Dendritic cell treated with granulocyte-macrophage colony-stimulating factor and Interleukin-4, amounts not matched to agents 40 ng/mL and 50 ng/mL, for 4 days (primary cell): ENCODE data around the gene WDR48.

Experiments
- H3K27ac Mint-ChIP-seq: one replicate; pipeline ENCODE4 v1.8.0; 2022; ENCODE audit warnings: mild to moderate bottlenecking, mixed read lengths
- H3K27me3 Mint-ChIP-seq: one replicate; pipeline ENCODE4 v1.8.0; 2022; ENCODE audit warnings: mild to moderate bottlenecking, mixed read lengths
- H3K36me3 Mint-ChIP-seq: one replicate; pipeline ENCODE4 v1.8.0; 2022; ENCODE audit warnings: low read depth, mixed read lengths
- H3K4me1 Mint-ChIP-seq: one replicate; pipeline ENCODE4 v1.8.0; 2022; ENCODE audit warnings: low read depth, mixed read lengths
- H3K4me3 Mint-ChIP-seq: one replicate; pipeline ENCODE4 v1.8.0; 2022; ENCODE audit warnings: mild to moderate bottlenecking, moderate library complexity, mixed read lengths
- H3K9me3 Mint-ChIP-seq: one replicate; pipeline ENCODE4 v1.8.0; 2022; ENCODE audit warnings: mixed read lengths
- intact Hi-C: fragments of 100-400 bp; cut with micrococcal nuclease; formaldehyde crosslinking; loops from one replicate; pipeline ENCODE4 v1.15.0; 2022

The WDR48 gene

GRCh38 chr3:39100500-39100886, 48.7 kb downstream of the WDR48 start:
- intact Hi-C loops = loop anchor here (2.0 kb wide), 1 partner anchor 192 kb away; no protein-coding TSS in a partner anchor
- H3K4me1 Mint-ChIP-seq = peaks cover 40% of the 10 kb centered on the region
- H3K27ac Mint-ChIP-seq = no peak overlapping the region
- H3K9me3 Mint-ChIP-seq = no peaks in the 10 kb centered on the region
- H3K27me3 Mint-ChIP-seq = no peaks in the 10 kb centered on the region
- no peak overlapping the region for H3K4me3 Mint-ChIP-seq
- peaks cover 85% of the 10 kb centered on the region for H3K36me3 Mint-ChIP-seq

- Mint-ChIP-seq H3K27me3 (no peaks in the 10 kb centered on the region), H3K4me1 (peaks cover 47% of the 10 kb centered on the region), H3K36me3 (peaks cover 85% of the 10 kb centered on the region), H3K9me3 (no peaks in the 10 kb centered on the region), H3K4me3 (no peak overlapping the region), H3K27ac (no peak overlapping the region)
- intact Hi-C loops = loop anchor here (2.0 kb wide), 1 partner anchor 192 kb away; no protein-coding TSS in a partner anchor
Observed at GRCh38 chr3:39101022-39101689, 49.3 kb downstream of the WDR48 start.

DNA sequence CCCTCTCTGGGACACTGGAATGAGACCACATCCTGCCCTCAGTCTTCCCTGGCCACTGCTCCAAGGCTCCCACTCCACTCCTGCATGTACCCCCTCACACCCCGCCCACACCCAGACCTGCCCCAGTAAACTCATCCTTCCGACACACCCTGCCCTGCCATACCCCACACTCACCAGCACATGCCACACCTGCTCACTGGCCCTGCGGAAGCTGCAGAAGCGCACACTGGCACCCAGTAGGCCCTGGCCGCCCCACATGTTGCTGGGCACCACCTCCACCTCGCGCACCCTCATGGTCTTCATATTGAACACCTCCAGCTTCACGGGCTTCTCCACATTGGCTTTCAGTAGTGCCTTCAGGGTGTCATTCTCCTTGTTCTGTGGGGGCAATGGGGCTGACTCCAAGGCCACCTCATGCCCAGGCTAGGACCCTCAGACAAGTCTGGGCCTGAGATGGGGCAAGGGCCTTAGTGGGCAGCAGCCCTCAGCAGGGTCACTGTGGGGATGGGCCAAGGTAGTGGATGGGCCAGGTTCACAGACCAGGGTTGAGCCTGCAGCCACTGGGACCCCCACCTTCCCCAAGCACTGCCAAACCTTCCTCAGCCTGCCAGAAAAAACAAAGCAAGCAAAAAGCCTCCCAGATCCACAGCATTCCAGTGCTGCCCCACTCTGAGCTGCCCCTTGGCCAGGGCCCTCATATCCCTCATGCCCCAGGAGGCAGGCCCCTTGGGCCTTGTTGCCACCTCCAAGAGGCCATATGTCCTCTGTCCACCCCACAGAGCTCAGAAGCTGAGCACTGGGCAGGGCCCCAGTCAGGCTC, 50.9 kb downstream of the WDR48 start:
- peaks cover 57% of the 10 kb centered on the region for H3K4me1 Mint-ChIP-seq
- no peaks in the 10 kb centered on the region for H3K9me3 Mint-ChIP-seq
- H3K36me3 Mint-ChIP-seq = peaks cover 82% of the 10 kb centered on the region
- intact Hi-C loops = no loop called here
- H3K27me3 Mint-ChIP-seq = no peaks in the 10 kb centered on the region
- H3K4me3 Mint-ChIP-seq = no peak overlapping the region
- H3K27ac Mint-ChIP-seq = no peak overlapping the region

DNA sequence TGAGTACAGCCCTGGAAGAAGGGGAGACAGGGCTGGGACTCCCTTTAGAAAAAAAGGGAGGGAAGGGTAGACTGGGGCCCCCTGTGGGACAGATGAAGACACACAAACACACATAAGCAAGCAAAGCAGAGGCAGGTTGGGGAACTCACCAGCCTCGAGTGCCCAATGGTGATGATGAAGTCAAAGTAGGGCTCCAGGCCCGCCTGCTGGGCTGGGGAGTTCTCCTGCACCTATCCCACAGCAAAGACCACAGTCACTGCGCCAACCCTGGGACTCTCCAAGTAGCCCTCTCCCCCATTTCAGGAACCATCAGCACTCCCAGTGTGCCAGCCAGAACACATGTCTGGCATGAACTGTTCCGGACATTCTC, 51.5 kb downstream of the WDR48 start:
- Mint-ChIP-seq H3K27me3 (no peaks in the 10 kb centered on the region), H3K27ac (no peak overlapping the region), H3K36me3 (peaks cover 82% of the 10 kb centered on the region), H3K4me3 (no peak overlapping the region), H3K4me1 (peaks cover 63% of the 10 kb centered on the region), H3K9me3 (no peaks in the 10 kb centered on the region)
- intact Hi-C loops = no loop called here

DNA sequence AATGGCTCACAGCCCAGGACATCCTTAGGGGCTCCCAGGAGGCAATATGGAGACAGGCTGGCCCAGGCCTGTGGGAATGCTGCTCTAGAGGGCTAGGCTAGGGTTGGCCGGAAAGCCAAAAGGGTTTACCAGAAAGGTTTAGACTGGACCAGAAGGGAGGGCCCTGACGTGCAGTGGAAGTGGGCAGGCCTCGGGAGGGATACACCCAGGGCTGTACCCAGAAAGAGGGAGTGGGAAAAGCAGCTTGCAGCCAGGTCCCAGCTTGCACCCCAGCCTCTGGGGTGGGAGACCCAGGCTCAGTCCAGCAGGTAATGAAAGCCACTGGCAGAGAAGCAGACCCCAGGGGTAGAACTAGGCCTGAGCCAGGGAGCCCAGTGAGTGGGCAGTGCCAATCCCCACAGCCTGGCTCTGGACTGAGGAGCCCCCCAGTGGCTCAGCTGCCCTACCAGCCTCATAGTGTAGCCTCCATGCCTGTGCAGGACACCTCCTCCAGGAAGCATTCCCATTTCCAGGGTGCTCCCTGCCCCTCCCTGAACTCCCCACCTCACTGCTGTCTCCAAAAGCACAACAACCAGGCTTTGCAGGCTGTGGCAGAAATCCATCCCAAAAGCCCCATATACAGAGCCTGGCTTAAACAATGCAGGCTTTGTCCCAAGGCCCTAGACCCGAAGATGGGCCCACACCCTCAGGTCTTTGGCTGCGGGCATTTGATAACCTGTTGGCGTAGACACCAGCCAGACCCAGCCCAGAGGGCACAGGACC, 52.2 kb downstream of the WDR48 start:
- no peak overlapping the region for H3K4me3 Mint-ChIP-seq
- H3K27me3 Mint-ChIP-seq = no peaks in the 10 kb centered on the region
- H3K27ac Mint-ChIP-seq = no peak overlapping the region
- H3K9me3 Mint-ChIP-seq = no peaks in the 10 kb centered on the region
- intact Hi-C loops = no loop called here
- H3K36me3 Mint-ChIP-seq = peaks cover 76% of the 10 kb centered on the region
- H3K4me1 Mint-ChIP-seq = peaks cover 69% of the 10 kb centered on the region

DNA sequence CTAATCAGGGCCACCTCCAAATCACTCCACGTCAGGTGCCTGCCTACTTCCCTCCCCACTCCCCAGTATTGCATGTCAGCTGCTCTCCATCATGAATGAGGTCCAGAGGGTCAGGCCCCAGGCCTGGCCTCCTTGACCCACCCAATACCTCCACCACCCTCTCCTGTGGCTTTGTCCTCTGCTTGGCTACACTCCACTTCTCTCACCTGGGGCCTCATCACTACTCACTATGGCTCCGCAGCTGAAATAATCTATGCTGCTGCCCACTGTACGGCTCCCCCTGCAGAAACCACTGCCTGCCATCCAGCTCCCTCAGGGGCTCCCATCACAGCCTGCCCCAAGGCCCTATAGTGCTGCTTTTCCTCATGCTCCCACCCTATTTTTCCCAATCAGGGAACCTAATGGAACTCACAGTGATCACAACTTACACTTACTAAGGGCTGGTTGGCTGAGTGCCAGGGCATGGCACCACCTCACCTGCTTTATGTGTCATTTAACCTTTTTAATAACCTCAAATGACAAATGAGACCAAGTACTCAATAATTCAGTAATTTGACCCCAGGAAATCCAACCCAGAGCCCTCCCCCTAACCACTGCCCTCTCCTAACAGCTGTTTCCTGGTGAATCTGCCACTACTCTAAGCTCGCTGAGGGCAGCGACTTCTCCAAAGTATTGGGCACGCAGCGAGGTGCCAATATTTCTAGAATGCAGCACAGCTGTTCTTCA, 53.3 kb downstream of the WDR48 start:
- intact Hi-C loops = no loop called here

GRCh38 chr3:39105687-39106063, 53.9 kb downstream of the WDR48 start:
- peaks cover 4% of the 10 kb centered on the region for H3K27me3 Mint-ChIP-seq
- peak overlapping the region; percentile 91 for H3K27ac Mint-ChIP-seq
- intact Hi-C loops = no loop called here
- H3K36me3 Mint-ChIP-seq = peaks cover 59% of the 10 kb centered on the region
- peak overlapping the region; percentile 91 for H3K4me3 Mint-ChIP-seq
- H3K9me3 Mint-ChIP-seq = no peaks in the 10 kb centered on the region
- peaks cover 76% of the 10 kb centered on the region for H3K4me1 Mint-ChIP-seq

More for the DNA sequence above, 53.3 kb downstream of the WDR48 start:
- H3K4me1 Mint-ChIP-seq = peaks cover 76% of the 10 kb centered on the region
- no peak overlapping the region for H3K4me3 Mint-ChIP-seq
- H3K27me3 Mint-ChIP-seq = peaks cover 3% of the 10 kb centered on the region
- H3K27ac Mint-ChIP-seq = no peak overlapping the region
- peaks cover 65% of the 10 kb centered on the region for H3K36me3 Mint-ChIP-seq
- no peaks in the 10 kb centered on the region for H3K9me3 Mint-ChIP-seq

GRCh38 chr3:39106281-39106811, 54.5 kb downstream of the WDR48 start:
- H3K4me3 Mint-ChIP-seq = peak overlapping the region; percentile 91
- H3K36me3 Mint-ChIP-seq = peaks cover 53% of the 10 kb centered on the region
- H3K27ac Mint-ChIP-seq = peak overlapping the region; percentile 91
- no peaks in the 10 kb centered on the region for H3K9me3 Mint-ChIP-seq
- H3K4me1 Mint-ChIP-seq = peaks cover 72% of the 10 kb centered on the region
- intact Hi-C loops = no loop called here
- peaks cover 4% of the 10 kb centered on the region for H3K27me3 Mint-ChIP-seq

- intact Hi-C loops = no loop called here
- no peaks in the 10 kb centered on the region for H3K9me3 Mint-ChIP-seq
- H3K27me3 Mint-ChIP-seq = peaks cover 4% of the 10 kb centered on the region
Observed at GRCh38 chr3:39106851-39107387, 55.1 kb downstream of the WDR48 start.

GRCh38 chr3:39107388-39108199, 55.8 kb downstream of the WDR48 start, which contains the start of the genes GORASP1 and TTC21A:
Gene GORASP1 (minus strand): TSS chr3:39107627. CDS start chr3:39107541, 86 bp downstream.
Gene TTC21A (plus strand): TSS chr3:39107680. CDS start chr3:39107838, 158 bp downstream.
- Mint-ChIP-seq H3K4me3 (peak within 1 kb of the TSS; percentile 91), H3K4me1 (peaks cover 64% of the 10 kb centered on the region), H3K36me3 (peaks cover 48% of the 10 kb centered on the region)

More at GRCh38 chr3:39106851-39107387, 55.1 kb downstream of the WDR48 start:
- H3K4me1 Mint-ChIP-seq = peaks cover 69% of the 10 kb centered on the region
- H3K4me3 Mint-ChIP-seq = peak overlapping the region; percentile 91
- peak overlapping the region; percentile 91 for H3K27ac Mint-ChIP-seq
- peaks cover 53% of the 10 kb centered on the region for H3K36me3 Mint-ChIP-seq

DNA sequence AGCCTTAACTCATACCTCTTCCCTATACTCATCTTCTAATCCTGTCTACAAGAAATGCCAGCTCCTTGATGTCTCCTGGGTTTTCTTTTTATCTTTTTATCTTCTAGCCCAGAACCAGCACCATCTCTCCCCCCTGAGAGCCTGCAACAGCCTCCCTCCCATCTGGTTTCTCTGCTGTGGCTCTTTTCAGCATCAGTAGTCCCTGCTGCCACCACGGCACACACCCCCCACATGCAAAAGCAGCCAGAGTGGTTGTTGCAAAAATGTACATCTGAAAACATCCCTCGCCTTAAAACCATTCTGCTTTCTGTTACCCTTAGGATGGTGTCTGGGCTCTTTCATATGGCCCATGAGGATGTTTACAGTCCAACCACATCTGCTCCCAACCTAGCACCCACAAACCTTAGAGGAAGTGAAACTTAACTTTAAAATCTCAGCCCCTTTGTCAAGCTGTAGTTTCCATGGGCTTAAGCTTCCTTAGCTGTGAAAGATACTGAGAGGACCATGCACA, 56.4 kb downstream of the WDR48 start:
- Mint-ChIP-seq H3K4me3 (peak overlapping the region; percentile 91), H3K9me3 (no peaks in the 10 kb centered on the region), H3K4me1 (peaks cover 58% of the 10 kb centered on the region), H3K27ac (peak overlapping the region; percentile 91), H3K27me3 (peaks cover 6% of the 10 kb centered on the region), H3K36me3 (peaks cover 41% of the 10 kb centered on the region)
- intact Hi-C loops = loop anchor here (2.0 kb wide), 2 partner anchors 43 to 69 kb away; no protein-coding TSS in a partner anchor

More at GRCh38 chr3:39107388-39108199, 55.8 kb downstream of the WDR48 start, which contains the start of the genes GORASP1 and TTC21A:
- peaks cover 4% of the 10 kb centered on the region for H3K27me3 Mint-ChIP-seq
- H3K9me3 Mint-ChIP-seq = no peaks in the 10 kb centered on the region
- intact Hi-C loops = loop anchor here (2.0 kb wide), 2 partner anchors 43 to 69 kb away; no protein-coding TSS in a partner anchor
- H3K27ac Mint-ChIP-seq = peak within 1 kb of the TSS; percentile 91

DNA sequence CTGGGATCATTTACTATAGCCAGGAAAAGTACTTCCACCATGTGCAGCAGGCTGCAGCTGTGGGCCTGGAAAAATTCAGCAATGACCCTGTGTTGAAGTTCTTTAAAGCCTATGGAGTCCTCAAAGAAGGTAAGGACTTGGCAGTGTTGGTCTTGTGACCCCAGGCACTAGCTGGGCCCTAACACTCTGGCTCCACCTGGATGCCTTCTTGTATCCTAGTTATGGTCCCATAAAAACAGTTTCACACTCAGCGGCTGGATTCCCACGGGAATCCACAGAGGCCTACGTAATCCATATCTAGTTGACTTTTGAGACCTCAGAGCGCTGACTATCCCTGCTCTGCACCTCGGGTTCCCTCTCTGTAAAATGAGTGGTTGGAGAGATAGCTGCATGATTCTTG, 57.3 kb downstream of the WDR48 start:
- no peaks in the 10 kb centered on the region for H3K9me3 Mint-ChIP-seq
- H3K36me3 Mint-ChIP-seq = peaks cover 35% of the 10 kb centered on the region
- peaks cover 49% of the 10 kb centered on the region for H3K4me1 Mint-ChIP-seq
- peak overlapping the region; percentile 91 for H3K27ac Mint-ChIP-seq
- no peak overlapping the region for H3K4me3 Mint-ChIP-seq
- intact Hi-C loops = loop anchor here (2.0 kb wide), 2 partner anchors 42 to 68 kb away; no protein-coding TSS in a partner anchor
- peaks cover 6% of the 10 kb centered on the region for H3K27me3 Mint-ChIP-seq
